Epithelial cell of proximal tubule (primary cell): ENCODE data around the gene CHN2. TPM values are rescaled to one million over a fixed set of nuclear protein-coding genes. Genes with fewer than 3 reads are reported as not detected.

ENCODE experiments used
- DNase-seq: peaks from one replicate; pipeline ENCODE4 v3.0.0-alpha.2; 2011; ENCODE audit warnings: low read depth
- H3K4me3 ChIP-seq: 2 replicates; pipeline ENCODE4 v1.5.1; 2011; ENCODE audit warnings: low read depth, mild to moderate bottlenecking, low read length
- total RNA-seq: library from RNA; depleted of rRNA; stranded (reverse); fragments of >200 nt; gene quantifications from 2 replicates; pipeline ENCODE4 v1.2.3, GENCODE V29; 2015
- TF ChIP-seq, protein P1 (sequence below): conservative IDR thresholded peaks from 2 replicates; pipeline ENCODE4 v1.5.1; 2012; ENCODE audit warnings: low read depth, mild to moderate bottlenecking, low read length

The CHN2 gene
- total RNA-seq, 1 donor from 2014 or later: 0.35 TPM

DNA sequence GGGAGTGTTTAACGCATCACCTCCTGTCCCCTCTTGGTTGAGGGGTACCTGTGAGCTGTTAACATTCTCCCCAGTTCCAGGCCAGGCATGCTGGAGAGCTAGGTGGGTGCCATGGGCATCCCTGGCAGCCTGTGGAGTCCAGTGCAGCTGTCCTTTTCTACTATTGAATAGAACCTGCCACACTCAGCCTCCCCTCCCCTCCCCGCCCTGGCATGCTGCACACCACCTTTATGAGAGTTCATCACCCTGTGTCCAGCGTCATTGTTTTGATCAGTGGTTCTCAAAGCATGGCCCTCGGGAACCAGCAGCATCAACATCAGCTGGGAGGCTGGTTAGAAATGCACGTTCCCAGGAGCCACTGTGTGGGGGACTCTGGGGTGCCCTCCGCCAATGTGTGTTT is 211.8 kb downstream of the CHN2 start:
- no peak overlapping the region for H3K4me3 ChIP-seq
- TF ChIP-seq, protein P1, sequence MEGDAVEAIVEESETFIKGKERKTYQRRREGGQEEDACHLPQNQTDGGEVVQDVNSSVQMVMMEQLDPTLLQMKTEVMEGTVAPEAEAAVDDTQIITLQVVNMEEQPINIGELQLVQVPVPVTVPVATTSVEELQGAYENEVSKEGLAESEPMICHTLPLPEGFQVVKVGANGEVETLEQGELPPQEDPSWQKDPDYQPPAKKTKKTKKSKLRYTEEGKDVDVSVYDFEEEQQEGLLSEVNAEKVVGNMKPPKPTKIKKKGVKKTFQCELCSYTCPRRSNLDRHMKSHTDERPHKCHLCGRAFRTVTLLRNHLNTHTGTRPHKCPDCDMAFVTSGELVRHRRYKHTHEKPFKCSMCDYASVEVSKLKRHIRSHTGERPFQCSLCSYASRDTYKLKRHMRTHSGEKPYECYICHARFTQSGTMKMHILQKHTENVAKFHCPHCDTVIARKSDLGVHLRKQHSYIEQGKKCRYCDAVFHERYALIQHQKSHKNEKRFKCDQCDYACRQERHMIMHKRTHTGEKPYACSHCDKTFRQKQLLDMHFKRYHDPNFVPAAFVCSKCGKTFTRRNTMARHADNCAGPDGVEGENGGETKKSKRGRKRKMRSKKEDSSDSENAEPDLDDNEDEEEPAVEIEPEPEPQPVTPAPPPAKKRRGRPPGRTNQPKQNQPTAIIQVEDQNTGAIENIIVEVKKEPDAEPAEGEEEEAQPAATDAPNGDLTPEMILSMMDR: no peak
- DNase-seq: no peak

DNA sequence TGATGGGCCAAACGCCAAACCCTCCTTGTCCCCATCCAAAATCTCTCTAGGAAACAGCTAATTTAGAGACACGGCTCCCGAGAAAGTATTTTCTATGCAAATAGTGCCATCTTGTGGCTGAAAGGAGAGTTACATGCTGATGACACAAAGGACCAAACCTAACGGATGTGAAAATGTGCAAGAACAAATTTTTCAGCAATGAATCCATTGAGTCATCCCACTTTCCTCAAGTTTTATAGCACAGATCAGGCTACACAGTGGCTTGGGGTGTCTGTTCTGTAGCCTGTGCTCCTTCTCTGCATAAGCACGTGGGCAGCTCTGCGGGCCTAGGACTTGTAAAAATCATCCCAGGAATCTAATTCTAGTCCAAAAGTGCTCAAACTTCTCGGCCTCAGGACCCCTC is 214.3 kb downstream of the CHN2 start:
- TF ChIP-seq, protein P1: peak; percentile 81
- no peak for DNase-seq
- H3K4me3 ChIP-seq: no peak overlapping the region

DNA sequence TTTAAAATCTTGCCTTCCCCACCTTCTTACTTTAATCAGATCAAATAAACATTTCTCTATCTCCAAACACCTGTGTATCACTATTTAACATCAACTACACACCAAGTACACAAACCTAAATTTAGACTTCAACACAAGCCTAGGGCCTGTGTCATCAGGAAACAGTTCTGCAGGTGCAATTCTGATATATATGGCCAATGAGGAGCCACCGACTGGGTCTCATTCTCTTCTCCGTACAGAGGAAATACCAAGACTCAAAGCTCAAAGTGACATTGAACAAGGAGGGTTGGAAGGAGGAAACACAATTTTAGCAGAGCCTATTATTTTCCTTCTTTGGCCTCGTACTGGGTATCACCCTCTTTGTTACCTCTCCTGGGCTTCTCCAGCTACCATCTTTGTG is 216.4 kb downstream of the CHN2 start:
- DNase-seq: no peak
- TF ChIP-seq, protein P1: no peak
- no peak overlapping the region for H3K4me3 ChIP-seq

DNA sequence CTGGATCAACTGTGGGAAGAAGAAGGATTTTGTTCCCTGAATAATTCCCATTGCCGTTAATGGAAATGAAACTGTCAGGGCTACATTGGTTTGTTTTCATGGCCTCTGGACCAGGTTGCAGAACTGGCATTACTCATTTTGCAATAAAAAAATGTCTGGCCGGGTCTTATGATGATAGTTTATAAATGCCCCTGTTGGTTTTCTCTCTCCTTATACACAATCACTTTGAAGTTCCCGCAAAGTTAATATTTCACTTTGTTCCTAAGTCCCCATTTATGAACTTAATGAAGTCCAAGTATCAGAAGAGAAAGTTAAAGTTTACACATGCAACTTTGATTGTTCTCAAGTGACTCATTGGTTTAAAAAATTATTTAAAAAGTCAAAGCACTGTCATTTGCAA is 218.3 kb downstream of the CHN2 start:
- DNase-seq: peak; percentile 92
- TF ChIP-seq, protein P1: no peak
- peak overlapping the region; percentile 14 for H3K4me3 ChIP-seq

DNA sequence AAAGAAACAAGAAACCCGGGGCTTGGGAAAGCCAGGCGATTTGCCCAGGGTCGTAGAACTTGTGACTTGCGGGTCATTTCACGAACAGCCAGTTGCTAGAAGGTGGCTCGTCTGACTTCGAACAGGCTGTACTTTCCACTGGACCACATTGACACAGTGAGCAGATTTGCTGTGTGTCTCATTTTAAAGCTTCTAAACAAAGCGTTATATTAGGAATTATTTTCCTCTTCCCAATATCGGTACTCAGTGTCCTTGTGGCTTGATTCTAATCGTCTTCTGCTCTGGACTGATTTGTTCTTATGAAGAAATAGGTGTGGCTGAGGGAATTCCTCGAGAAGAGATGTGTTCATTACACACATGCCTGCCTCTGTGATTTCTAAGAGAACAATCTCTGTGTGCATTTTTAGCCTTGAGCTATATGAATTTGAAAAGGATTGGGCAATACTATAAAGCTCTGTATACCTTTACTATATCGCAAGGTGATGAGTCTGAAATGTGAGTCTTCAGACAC is 219.1 kb downstream of the CHN2 start:
- peak; percentile 76 for DNase-seq
- peak overlapping the region; percentile 20 for H3K4me3 ChIP-seq
- TF ChIP-seq, protein P1: no peak

DNA sequence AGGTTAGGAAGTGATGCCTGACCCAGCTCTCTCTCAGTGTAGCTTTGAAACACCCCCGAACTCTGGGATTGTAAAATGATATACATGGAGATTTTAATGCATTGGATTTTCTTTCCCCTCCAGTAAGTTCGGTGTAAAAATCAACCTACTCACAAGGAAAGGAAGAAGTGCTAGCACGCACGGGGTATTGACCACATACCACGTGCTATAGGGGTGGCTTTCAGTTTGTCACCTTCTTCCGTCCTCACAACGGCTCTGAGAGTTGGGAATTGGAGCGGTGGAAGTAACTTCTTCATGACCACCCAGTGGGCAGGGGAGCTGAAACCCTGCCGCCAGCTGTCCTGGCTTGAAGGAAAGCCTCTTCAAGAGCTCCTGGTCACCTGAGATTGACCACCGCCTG is 219.6 kb downstream of the CHN2 start:
- H3K4me3 ChIP-seq: no peak overlapping the region
- DNase-seq: no peak
- TF ChIP-seq, protein P1: no peak

GRCh38 chr7:29415215-29415614 is 220.6 kb downstream of the CHN2 start:
- no peak overlapping the region for H3K4me3 ChIP-seq
- TF ChIP-seq, protein P1: no peak
- DNase-seq: no peak
